HCT116 (cell line): ENCODE data around the gene SULT1C4. TPM values are rescaled to one million over a fixed set of nuclear protein-coding genes. Genes with fewer than 3 reads are reported as not detected.

Experiments
- ATAC-seq: fragments of 200-7000 bp; cut with Tn5 transposase; 2 replicates; pipeline ENCODE4 v1.9.1; 2020; ENCODE audit warnings: mild to moderate bottlenecking, moderate library complexity
- BruUV-seq: library from RNA; stranded (reverse); fragments of 400-500 nt; replicated peaks from 2 replicates; lab custom pipeline; 2021; lab: Mats Ljungman, UMichigan
- CTCF ChIA-PET: fragments of 300-600 bp; sonication (Branson Sonifier 250); formaldehyde crosslinking; loops from one replicate; lab custom pipeline; 2021; ENCODE audit warnings: antibody characterized with exemption; lab: Charles Lee
- POLR2A ChIA-PET: fragments of 300-600, 350-600 bp; sonication (Branson Sonifier 250); formaldehyde crosslinking; loops from one replicate; lab custom pipeline; 2021; ENCODE audit warnings: antibody characterized with exemption; lab: Charles Lee
- RAD21 ChIA-PET, 2 experiments: fragments of 300-600 bp; sonication (Branson Sonifier 250); formaldehyde crosslinking; loops; one replicate each; lab custom pipeline; 2023; ENCODE audit warnings: low total read pairs in 2 of 2; ENCODE audit not compliant: uncharacterized antibody in 2 of 2, unreplicated experiment in 2 of 2, low non-redundant PET in 1 of 2; lab: Charles Lee
- DNase-seq: peaks from one replicate; pipeline ENCODE4 v3.0.0-alpha.2; 2010; ENCODE audit warnings: low read depth, low spot score
- H2AFZ ChIP-seq: fragments of 200-600 bp; shearing (Covaris generic), sonication (generic); 2 replicates; pipeline ENCODE4 v1.6.1; 2017; ENCODE audit warnings: low read depth, mixed run types, mixed read lengths, antibody characterized with exemption, low read length; ENCODE audit not compliant: poor library complexity, severe bottlenecking
- H3K27ac ChIP-seq: 2 replicates; pipeline ENCODE4 v1.5.1; 2012; ENCODE audit warnings: low read depth, low read length
- H3K27me3 ChIP-seq: fragments of 200-600 bp; sonication (generic); 2 replicates; pipeline ENCODE4 v1.6.1; 2016; ENCODE audit warnings: mixed run types, low read length, mixed read lengths; ENCODE audit not compliant: insufficient read depth
- H3K36me3 ChIP-seq, 2 experiments: fragments of 200-500 bp in 1 of 2; fragments of 200-600 bp in 1 of 2; sonication (Bioruptor generic) in 1 of 2; sonication (generic) in 1 of 2; 2 replicates each; pipeline versions ENCODE4 v1.5.1 to v1.6.1; 2014 to 2016; ENCODE audit warnings: low read length in 2 of 2, inconsistent platforms in 1 of 2, mixed read lengths in 1 of 2, mixed run types in 1 of 2; ENCODE audit not compliant: insufficient read depth in 2 of 2, control insufficient read depth in 1 of 2
- H3K4me1 ChIP-seq, 2 experiments: fragments of 200-600 bp in 1 of 2; sonication (generic) in 1 of 2; 2 replicates each; pipeline versions ENCODE4 v1.5.1 to v1.6.1; 2012 to 2017; ENCODE audit warnings: low read length in 2 of 2, inconsistent platforms in 1 of 2, mild to moderate bottlenecking in 1 of 2, mixed read lengths in 1 of 2, mixed run types in 1 of 2, moderate library complexity in 1 of 2; ENCODE audit not compliant: insufficient read depth in 2 of 2, control insufficient read depth in 1 of 2
- H3K4me2 ChIP-seq: fragments of 200-600 bp; sonication (generic); 2 replicates; pipeline ENCODE4 v1.6.1; 2017; ENCODE audit warnings: mixed run types, low read length, mixed read lengths
- H3K4me3 ChIP-seq, 2 experiments: fragments of 200-600 bp in 1 of 2; sonication (generic) in 1 of 2; replicated peaks in 1 of 2; 2 replicates each; pipeline ENCODE4 v1.5.1; 2011 to 2016; ENCODE audit warnings: low read length in 2 of 2, control low read depth in 1 of 2, low read depth in 1 of 2, mild to moderate bottlenecking in 1 of 2, mixed read lengths in 1 of 2, mixed run types in 1 of 2
- H3K79me2 ChIP-seq: fragments of 200-600 bp; sonication (generic); 2 replicates; pipeline ENCODE4 v1.6.1; 2017; ENCODE audit warnings: mild to moderate bottlenecking, mixed run types, low read length, moderate library complexity, mixed read lengths; ENCODE audit not compliant: insufficient read depth
- H3K9ac ChIP-seq: fragments of 200-600 bp; sonication (generic); 2 replicates; pipeline ENCODE4 v1.6.1; 2016; ENCODE audit warnings: low read length, mixed read lengths
- H3K9me2 ChIP-seq: fragments of 200-600 bp; sonication (generic), shearing (Covaris generic); 2 replicates; pipeline ENCODE4 v1.6.1; 2017; ENCODE audit warnings: mixed run types, mild to moderate bottlenecking, moderate library complexity; ENCODE audit not compliant: insufficient read depth
- H3K9me3 ChIP-seq, 2 experiments: fragments of 200-500 bp in 1 of 2; fragments of 200-600 bp in 1 of 2; sonication (Bioruptor generic) in 1 of 2; sonication (generic) in 1 of 2; 2 replicates each; pipeline ENCODE4 v1.6.1; 2014 to 2017; ENCODE audit warnings: low read length in 2 of 2, mixed read lengths in 2 of 2, inconsistent platforms in 1 of 2, low read depth in 1 of 2, mild to moderate bottlenecking in 1 of 2, mixed run types in 1 of 2, moderate library complexity in 1 of 2; ENCODE audit not compliant: control insufficient read depth in 1 of 2, insufficient read depth in 1 of 2
- H4K20me1 ChIP-seq: fragments of 200-600 bp; sonication (generic), shearing (Covaris generic); 2 replicates; pipeline ENCODE4 v1.6.1; 2017; ENCODE audit warnings: mixed run types, mild to moderate bottlenecking, moderate library complexity; ENCODE audit not compliant: insufficient read depth
- CEBPB ChIP-seq: IDR thresholded peaks from 2 replicates; pipeline ENCODE4 v1.6.1; 2012; ENCODE audit warnings: low read depth
- CTCF ChIP-seq, 3 experiments: fragments of 200-600 bp in 1 of 3; sonication (generic) in 1 of 3; IDR thresholded peaks in 2 of 3; conservative IDR thresholded peaks in 1 of 3; 2 replicates each; pipeline ENCODE4 v1.5.1; 2012 to 2017; ENCODE audit warnings: low read depth in 2 of 3, low read length in 2 of 3, antibody characterized with exemption in 1 of 3, borderline replicate concordance in 1 of 3, control low read depth in 1 of 3, mild to moderate bottlenecking in 1 of 3, mixed read lengths in 1 of 3, mixed run types in 1 of 3, moderate library complexity in 1 of 3; ENCODE audit not compliant: insufficient read depth in 1 of 3
- EGR1 ChIP-seq: IDR thresholded peaks from 2 replicates; pipeline ENCODE4 v1.6.1; 2012; ENCODE audit warnings: low read depth
- EZH2 ChIP-seq: fragments of 200-600 bp; sonication (generic); IDR thresholded peaks from 2 replicates; pipeline ENCODE4 v1.6.1; 2017; ENCODE audit warnings: antibody characterized with exemption, mixed run types
- EZH2phosphoT487 ChIP-seq: fragments of 200-600 bp; IDR thresholded peaks from 2 replicates; pipeline ENCODE4 v1.6.1; 2018; ENCODE audit warnings: antibody characterized with exemption, borderline replicate concordance
- JUND ChIP-seq: IDR thresholded peaks from 2 replicates; pipeline ENCODE4 v1.6.1; 2012
- POLR2A ChIP-seq: IDR thresholded peaks from 2 replicates; pipeline ENCODE4 v1.7.0; 2011; ENCODE audit warnings: borderline replicate concordance; ENCODE audit not compliant: insufficient read depth, insufficient read length; ENCODE audit errors: extremely low read depth
- POLR2AphosphoS5 ChIP-seq: IDR thresholded peaks from 2 replicates; pipeline ENCODE4 v1.6.1; 2011; ENCODE audit warnings: mild to moderate bottlenecking, low read depth, low read length, moderate library complexity
- RAD21 ChIP-seq: IDR thresholded peaks from 2 replicates; pipeline ENCODE4 v1.6.1; 2012; ENCODE audit warnings: low read depth, mild to moderate bottlenecking
- SIN3A ChIP-seq: IDR thresholded peaks from 2 replicates; pipeline ENCODE4 v1.6.1; 2012; ENCODE audit warnings: low read depth
- SRF ChIP-seq: IDR thresholded peaks from 2 replicates; pipeline ENCODE4 v1.6.1; 2012; ENCODE audit warnings: low read depth
- TCF7L2 ChIP-seq: IDR thresholded peaks from 2 replicates; pipeline ENCODE4 v1.7.0; 2011; ENCODE audit warnings: borderline replicate concordance, inconsistent platforms; ENCODE audit not compliant: insufficient read depth, insufficient read length; ENCODE audit errors: extremely low read depth
- ZFX ChIP-seq: fragments of 450-650 bp; IDR thresholded peaks from 2 replicates; pipeline ENCODE4 v1.6.1; 2017
- intact Hi-C: fragments of 100-400 bp; cut with micrococcal nuclease; formaldehyde crosslinking; loops from 2 replicates; pipeline ENCODE4 v1.10.0; 2022
- total RNA-seq: library from RNA; stranded (reverse); gene quantifications from one replicate; pipeline ENCODE4 v1.2.1, GENCODE V29; 2021; ENCODE audit not compliant: unreplicated experiment

Gene SULT1C4
- total RNA-seq, 1 experiment from 2014 or later = not detected

GRCh38 chr2:108417254-108417653 lies 39.5 kb downstream of the SULT1C4 start:
- BruUV-seq = no TSS peak
- no peak overlapping the region for H3K4me3 ChIP-seq
- no peak overlapping the region for H3K9ac ChIP-seq
- POLR2A ChIA-PET = no interaction called here
- no peaks in the 10 kb centered on the region for H3K9me3 ChIP-seq
- no peaks in the 10 kb centered on the region for H3K27me3 ChIP-seq
- RAD21 ChIA-PET = no interaction called here
- CTCF ChIA-PET = no interaction called here
- H4K20me1 ChIP-seq = no peaks in the 10 kb centered on the region
- peak; percentile 41 for DNase-seq
- H3K79me2 ChIP-seq = no peaks in the 10 kb centered on the region
- H3K36me3 ChIP-seq = no peaks in the 10 kb centered on the region
- H2AFZ ChIP-seq = no peak overlapping the region
- H3K4me1 ChIP-seq = peaks cover 0 to 12% of the 10 kb centered on the region in 2 experiments; a peak in 3 of 4 replicates
- H3K27ac ChIP-seq = no peak overlapping the region
- no peaks in the 10 kb centered on the region for H3K9me2 ChIP-seq
- H3K4me2 ChIP-seq = no peak overlapping the region
- peak; percentile 98 for ATAC-seq
- TF ChIP-seq RAD21 (peak; percentile 69), POLR2A (no peak), SIN3A (no peak), CTCF (IDR thresholded peaks at IDR 0.05 in 2 of 3, conservative IDR thresholded peaks at IDR 0.05 in 1 of 3; ENCODE audit: borderline replicate concordance in 1 of 3, insufficient read depth in 1 of 3, low read depth in 2 of 3, low read length in 2 of 3) (peak; percentile 41 to 93 (median 50); a peak in 5 of 6 replicates)
- intact Hi-C loops = loop anchor here (2.0 kb wide), 1 partner anchor 168 kb away; no protein-coding TSS in a partner anchor

GRCh38 chr2:108418416-108418815 lies 40.7 kb downstream of the SULT1C4 start:
- no peak for TF ChIP-seq EGR1
- no peak for TF ChIP-seq ZFX
- TF ChIP-seq CEBPB = no peak
- TF ChIP-seq EZH2 = no peak
- no peak for TF ChIP-seq SRF
- no peak for TF ChIP-seq SIN3A
- no peak for TF ChIP-seq RAD21
- TF ChIP-seq POLR2AphosphoS5 = no peak
- TF ChIP-seq EZH2phosphoT487 = no peak
- no peak for TF ChIP-seq JUND
- no peak for TF ChIP-seq TCF7L2
- peaks cover 0 to 5% of the 10 kb centered on the region in 2 experiments; a peak in 3 of 4 replicates for H3K4me1 ChIP-seq
- H3K4me2 ChIP-seq = no peak overlapping the region
- intact Hi-C loops = no loop called here
- H2AFZ ChIP-seq = no peak overlapping the region
- H3K36me3 ChIP-seq = no peaks in the 10 kb centered on the region
- no peaks in the 10 kb centered on the region for H3K27me3 ChIP-seq
- no peak overlapping the region for H3K4me3 ChIP-seq
- POLR2A ChIA-PET = no interaction called here
- CTCF ChIA-PET = no interaction called here
- H4K20me1 ChIP-seq = no peaks in the 10 kb centered on the region
- H3K9me2 ChIP-seq = no peaks in the 10 kb centered on the region
- no TSS peak for BruUV-seq
- no peaks in the 10 kb centered on the region for H3K9me3 ChIP-seq
- no peaks in the 10 kb centered on the region for H3K79me2 ChIP-seq
- ATAC-seq (no peak), DNase-seq (no peak)
- no peak overlapping the region for H3K9ac ChIP-seq
- H3K27ac ChIP-seq = no peak overlapping the region
- RAD21 ChIA-PET = no interaction called here
